Karpas-422 (cell line): ENCODE results near the gene CCSER2. TPM values are rescaled to one million over a fixed set of nuclear protein-coding genes. Genes with fewer than 3 reads are reported as not detected.

Source experiments
- DNase-seq: peaks from one replicate; pipeline ENCODE4 v3.0.0-alpha.2; 2015
- H2AFZ ChIP-seq: fragments of 200-600 bp; sonication (generic); 2 replicates; pipeline ENCODE4 v1.6.1; 2014; ENCODE audit warnings: antibody characterized with exemption, low read length, mixed read lengths
- H3K27ac ChIP-seq: fragments of 200-600 bp; sonication (generic); 2 replicates; pipeline ENCODE4 v1.5.1; 2014; ENCODE audit warnings: mild to moderate bottlenecking, low read length, moderate library complexity
- H3K27me3 ChIP-seq: fragments of 200-600 bp; sonication (generic); 2 replicates; pipeline ENCODE4 v1.6.1; 2014; ENCODE audit warnings: low read length, mixed read lengths
- H3K36me3 ChIP-seq: fragments of 200-600 bp; sonication (generic); 2 replicates; pipeline ENCODE4 v1.6.1; 2014; ENCODE audit warnings: low read length, mixed read lengths; ENCODE audit not compliant: insufficient read depth
- H3K4me1 ChIP-seq: fragments of 200-600 bp; sonication (generic); 2 replicates; pipeline ENCODE4 v1.6.1; 2014; ENCODE audit warnings: mild to moderate bottlenecking, low read length, mixed read lengths
- H3K4me2 ChIP-seq: fragments of 200-600 bp; sonication (generic); 2 replicates; pipeline ENCODE4 v1.6.1; 2014; ENCODE audit warnings: low read length, low read depth, mild to moderate bottlenecking; ENCODE audit not compliant: poor library complexity, severe bottlenecking
- H3K4me3 ChIP-seq: fragments of 200-600 bp; sonication (generic); 2 replicates; pipeline ENCODE4 v1.5.1; 2014; ENCODE audit warnings: mild to moderate bottlenecking, antibody characterized with exemption, low read length, mixed read lengths
- H3K79me2 ChIP-seq: fragments of 200-600 bp; sonication (generic); 2 replicates; pipeline ENCODE4 v1.6.1; 2014; ENCODE audit warnings: mild to moderate bottlenecking, low read length, mixed read lengths
- H3K9ac ChIP-seq: fragments of 200-600 bp; sonication (generic); 2 replicates; pipeline ENCODE4 v1.6.0; 2014; ENCODE audit warnings: low read length
- H3K9me2 ChIP-seq: fragments of 200-600 bp; sonication (generic), shearing (Covaris generic); replicated peaks from 2 replicates; pipeline ENCODE4 v1.6.0; 2014; ENCODE audit warnings: mild to moderate bottlenecking, low read length, moderate library complexity; ENCODE audit not compliant: insufficient read depth
- H3K9me3 ChIP-seq: fragments of 300-700, 200-600 bp; sonication (generic); 2 replicates; pipeline ENCODE4 v1.6.1; 2014; ENCODE audit warnings: low read length, mixed read lengths
- H4K20me1 ChIP-seq: fragments of 200-600 bp; sonication (generic); 2 replicates; pipeline ENCODE4 v1.6.1; 2014; ENCODE audit warnings: mild to moderate bottlenecking, antibody characterized with exemption, low read length, low read depth; ENCODE audit not compliant: insufficient read depth
- total RNA-seq: library from RNA; depleted of rRNA; stranded (reverse); fragments of >200 nt; shearing (Covaris generic); gene quantifications from 2 replicates; pipeline ENCODE4 v1.2.3, GENCODE V29; 2014; ENCODE audit warnings: low replicate concordance

The CCSER2 gene
- total RNA-seq, 1 experiment from 2014 or later, result 12.4 TPM

DNA sequence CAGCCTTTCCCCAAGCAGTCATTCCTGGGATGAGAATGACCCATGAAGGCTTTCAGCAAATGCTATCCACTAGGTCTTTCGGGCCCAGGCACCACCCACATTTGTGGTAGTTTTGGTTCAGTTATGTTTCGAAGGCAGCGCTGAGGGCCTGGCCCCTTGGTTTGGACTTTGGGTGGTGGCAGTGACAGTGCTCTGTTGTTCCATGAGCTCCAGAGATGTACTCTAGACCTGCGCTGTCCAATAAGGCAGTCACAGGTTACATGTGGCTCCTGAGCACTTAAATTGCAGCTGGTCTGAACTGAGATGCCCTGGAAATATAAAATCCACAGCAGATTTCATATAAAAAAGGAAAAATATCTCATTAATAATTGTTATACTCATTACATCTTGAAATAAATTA, 209.6 kb downstream of the CCSER2 start:
- H3K36me3 ChIP-seq, result no peaks in the 10 kb centered on the region
- H4K20me1 ChIP-seq, result no peaks in the 10 kb centered on the region
- no peak overlapping the region for H3K9ac ChIP-seq
- H3K27me3 ChIP-seq, result no peaks in the 10 kb centered on the region
- H3K9me2 ChIP-seq, result no peaks in the 10 kb centered on the region
- H3K4me3 ChIP-seq, result no peak overlapping the region
- H2AFZ ChIP-seq, result no peak overlapping the region
- H3K9me3 ChIP-seq, result no peaks in the 10 kb centered on the region
- no peak for DNase-seq
- H3K4me1 ChIP-seq, result no peaks in the 10 kb centered on the region
- no peaks in the 10 kb centered on the region for H3K79me2 ChIP-seq
- H3K4me2 ChIP-seq, result no peak overlapping the region
- H3K27ac ChIP-seq, result no peak overlapping the region

GRCh38 chr10:84539216-84539615, 210.8 kb downstream of the CCSER2 start:
- no peaks in the 10 kb centered on the region for H3K79me2 ChIP-seq
- H3K9me2 ChIP-seq, result no peaks in the 10 kb centered on the region
- DNase-seq, result no peak
- H3K27me3 ChIP-seq, result no peaks in the 10 kb centered on the region
- H3K4me2 ChIP-seq, result no peak overlapping the region
- H3K9ac ChIP-seq, result no peak overlapping the region
- H2AFZ ChIP-seq, result no peak overlapping the region
- no peak overlapping the region for H3K4me3 ChIP-seq
- no peaks in the 10 kb centered on the region for H3K9me3 ChIP-seq
- no peaks in the 10 kb centered on the region for H3K4me1 ChIP-seq
- no peaks in the 10 kb centered on the region for H4K20me1 ChIP-seq
- H3K27ac ChIP-seq, result no peak overlapping the region
- no peaks in the 10 kb centered on the region for H3K36me3 ChIP-seq

DNA sequence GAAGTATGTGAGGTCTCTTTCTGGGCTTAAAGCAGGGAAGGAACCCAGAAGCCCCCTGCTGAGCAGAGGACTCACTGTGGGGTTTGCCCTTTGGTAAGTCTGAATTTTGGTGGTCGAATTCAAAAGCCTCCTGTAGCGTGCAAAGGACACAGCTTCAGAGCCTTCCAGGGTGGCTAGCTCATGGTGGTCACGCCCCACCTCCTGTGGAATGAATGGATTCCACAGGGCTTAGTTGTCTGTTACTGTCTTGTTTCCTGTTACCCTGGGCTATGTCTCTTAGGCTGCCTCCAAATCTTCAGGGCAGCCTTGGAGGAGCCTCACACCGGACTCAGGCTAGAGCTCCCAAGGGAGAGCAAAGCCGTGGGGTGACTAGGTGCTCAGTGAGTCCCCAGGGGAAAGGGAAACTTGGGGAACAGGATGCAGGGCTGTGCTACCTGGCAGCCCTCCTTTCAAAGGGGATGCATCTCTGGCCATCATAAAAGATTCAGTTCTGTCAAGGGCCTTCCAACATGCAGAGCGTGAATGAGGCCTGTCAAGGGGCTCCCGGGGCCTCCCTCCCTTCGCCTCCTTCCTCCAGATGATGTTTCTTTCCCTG, 211.7 kb downstream of the CCSER2 start:
- Histone ChIP-seq H3K9ac (no peak overlapping the region), H3K79me2 (no peaks in the 10 kb centered on the region), H3K9me3 (no peaks in the 10 kb centered on the region)

GRCh38 chr10:84540617-84541288, 212.4 kb downstream of the CCSER2 start:
- no peaks in the 10 kb centered on the region for H3K9me2 ChIP-seq
- H3K9ac ChIP-seq, result no peak overlapping the region
- DNase-seq, result peak; percentile 63
- no peaks in the 10 kb centered on the region for H3K9me3 ChIP-seq
- H4K20me1 ChIP-seq, result no peaks in the 10 kb centered on the region
- H3K79me2 ChIP-seq, result no peaks in the 10 kb centered on the region
- no peaks in the 10 kb centered on the region for H3K36me3 ChIP-seq
- no peak overlapping the region for H3K4me3 ChIP-seq
- H2AFZ ChIP-seq, result no peak overlapping the region
- no peak overlapping the region for H3K27ac ChIP-seq
- no peaks in the 10 kb centered on the region for H3K27me3 ChIP-seq
- no peak overlapping the region for H3K4me2 ChIP-seq
- no peaks in the 10 kb centered on the region for H3K4me1 ChIP-seq

More for the DNA sequence above, 211.7 kb downstream of the CCSER2 start:
- Histone ChIP-seq H3K27me3 (no peaks in the 10 kb centered on the region), H3K4me3 (no peak overlapping the region), H3K4me2 (no peak overlapping the region), H2AFZ (no peak overlapping the region), H3K36me3 (no peaks in the 10 kb centered on the region), H3K27ac (no peak overlapping the region), H3K4me1 (no peaks in the 10 kb centered on the region), H3K9me2 (no peaks in the 10 kb centered on the region), H4K20me1 (no peaks in the 10 kb centered on the region)
- no peak for DNase-seq

DNA sequence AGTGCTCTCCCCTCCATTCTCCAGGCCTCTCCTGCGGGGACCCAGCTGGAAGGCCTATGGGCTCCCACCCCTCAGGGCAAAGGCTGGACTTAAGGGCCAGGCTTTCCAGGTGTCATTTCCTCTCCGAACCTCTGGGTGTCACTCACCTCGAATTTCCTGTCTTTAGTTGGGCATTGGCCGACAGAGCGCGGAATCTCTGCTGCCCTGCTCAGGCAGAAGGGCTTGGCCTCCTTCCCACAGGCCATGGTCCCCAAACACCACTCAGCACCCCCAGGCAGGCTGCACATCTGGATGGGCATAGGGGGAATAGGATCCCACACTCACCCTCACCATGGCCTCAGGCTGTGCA, 212.9 kb downstream of the CCSER2 start:
- H3K27ac ChIP-seq, result no peak overlapping the region
- H4K20me1 ChIP-seq, result no peaks in the 10 kb centered on the region
- no peaks in the 10 kb centered on the region for H3K27me3 ChIP-seq
- no peaks in the 10 kb centered on the region for H3K4me1 ChIP-seq
- H3K9me2 ChIP-seq, result no peaks in the 10 kb centered on the region
- no peaks in the 10 kb centered on the region for H3K36me3 ChIP-seq
- DNase-seq, result no peak
- no peaks in the 10 kb centered on the region for H3K79me2 ChIP-seq
- no peak overlapping the region for H3K4me3 ChIP-seq
- H3K9me3 ChIP-seq, result no peaks in the 10 kb centered on the region
- H3K4me2 ChIP-seq, result no peak overlapping the region
- H2AFZ ChIP-seq, result no peak overlapping the region
- no peak overlapping the region for H3K9ac ChIP-seq

GRCh38 chr10:84542522-84543490, 214.4 kb downstream of the CCSER2 start:
- Histone ChIP-seq H3K27ac (no peak overlapping the region), H3K9me3 (no peaks in the 10 kb centered on the region), H3K4me3 (no peak overlapping the region), H3K79me2 (no peaks in the 10 kb centered on the region), H3K4me2 (no peak overlapping the region), H3K9me2 (no peaks in the 10 kb centered on the region), H3K36me3 (no peaks in the 10 kb centered on the region), H3K9ac (no peak overlapping the region), H3K4me1 (no peaks in the 10 kb centered on the region), H4K20me1 (no peaks in the 10 kb centered on the region), H3K27me3 (no peaks in the 10 kb centered on the region), H2AFZ (no peak overlapping the region)
- DNase-seq, result no peak

DNA sequence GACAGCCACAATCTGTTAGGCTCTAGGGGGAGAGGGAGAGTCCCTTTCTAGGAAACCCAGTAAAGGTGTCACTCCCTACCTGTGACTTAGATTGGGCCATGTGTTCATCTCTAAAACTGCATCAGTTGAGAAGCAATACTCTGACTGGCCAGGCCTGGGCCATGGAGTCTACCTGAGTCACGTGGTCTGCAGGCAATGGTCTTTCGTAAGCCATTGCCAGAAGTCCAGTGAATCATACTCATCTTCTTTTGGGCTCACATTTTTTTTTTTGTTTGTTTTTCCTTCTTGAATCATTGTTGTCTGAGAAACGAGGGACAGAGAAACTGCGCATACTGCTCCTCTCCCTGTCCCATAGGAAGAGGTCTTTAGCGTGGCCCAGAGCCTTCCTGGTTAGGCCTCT, 215.6 kb downstream of the CCSER2 start:
- H3K79me2 ChIP-seq, result no peaks in the 10 kb centered on the region
- no peak for DNase-seq
- no peaks in the 10 kb centered on the region for H4K20me1 ChIP-seq

GRCh38 chr10:84545651-84546050, 217.3 kb downstream of the CCSER2 start:
- Histone ChIP-seq H2AFZ (no peak overlapping the region), H3K27ac (no peak overlapping the region), H4K20me1 (no peaks in the 10 kb centered on the region), H3K27me3 (no peaks in the 10 kb centered on the region), H3K36me3 (no peaks in the 10 kb centered on the region), H3K4me2 (no peak overlapping the region), H3K79me2 (no peaks in the 10 kb centered on the region), H3K9me2 (no peaks in the 10 kb centered on the region), H3K9ac (no peak overlapping the region), H3K4me1 (no peaks in the 10 kb centered on the region), H3K9me3 (no peaks in the 10 kb centered on the region), H3K4me3 (no peak overlapping the region)
- DNase-seq, result no peak

More for the DNA sequence above, 215.6 kb downstream of the CCSER2 start:
- no peaks in the 10 kb centered on the region for H3K9me2 ChIP-seq
- H3K4me1 ChIP-seq, result no peaks in the 10 kb centered on the region
- H2AFZ ChIP-seq, result no peak overlapping the region
- H3K9ac ChIP-seq, result no peak overlapping the region
- H3K4me2 ChIP-seq, result no peak overlapping the region
- H3K36me3 ChIP-seq, result no peaks in the 10 kb centered on the region
- no peaks in the 10 kb centered on the region for H3K9me3 ChIP-seq
- no peak overlapping the region for H3K27ac ChIP-seq
- no peak overlapping the region for H3K4me3 ChIP-seq
- H3K27me3 ChIP-seq, result no peaks in the 10 kb centered on the region
